ENCODE data around the gene PLPPR2. TPM values are rescaled to one million over a fixed set of nuclear protein-coding genes. Genes with fewer than 3 reads are reported as not detected.
"Not testable (repeated sequence)": the region's sequence is repeated elsewhere in the genome, so short reads cannot be mapped to it uniquely, and the experiment has no call there.

PLPPR2 gene
- total RNA-seq, 2 donors from 2014 or later, result 4.8 to 8.0 TPM

DNA sequence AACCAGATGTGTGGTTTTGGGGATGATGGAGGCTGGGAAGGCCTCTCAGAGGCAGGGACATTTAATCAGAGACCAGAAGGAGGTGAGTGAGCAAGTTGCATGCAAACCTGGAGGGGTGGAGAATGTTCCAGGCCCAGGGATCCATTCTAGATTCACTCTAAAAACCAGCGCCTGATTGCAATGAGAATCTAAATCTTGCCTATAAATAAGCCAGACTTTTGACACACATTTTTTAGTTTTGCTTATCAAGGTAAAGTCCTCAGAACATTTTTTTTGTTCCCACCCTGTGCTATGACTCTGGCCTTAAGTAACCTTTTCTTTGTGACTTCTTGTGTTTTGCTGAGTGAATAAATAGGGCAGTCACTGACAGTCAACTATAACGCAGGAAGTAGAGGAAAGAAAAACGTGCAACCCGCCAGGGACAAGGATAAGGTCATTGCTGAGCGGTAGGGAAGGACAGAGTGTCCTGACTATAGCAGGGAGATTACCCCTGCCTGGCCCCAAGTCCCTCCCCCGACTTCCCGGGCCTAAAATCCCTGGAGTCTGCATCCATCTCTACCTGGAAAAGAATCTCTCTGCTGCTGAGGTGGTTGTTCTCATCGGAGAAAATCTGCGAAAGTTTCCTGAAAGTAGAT lies 49.5 kb downstream of the PLPPR2 start:
- no peak overlapping the region for H3K9ac ChIP-seq (ENCODE audit: low read depth in 2 of 2, low read length in 2 of 2)
- no peak for TF ChIP-seq CTCF (IDR thresholded peaks at IDR 0.05)
- H3K27ac ChIP-seq, result no peak overlapping the region
- DNase-seq, result no peak
- no peaks in the 10 kb centered on the region for H3K4me1 ChIP-seq
- no peaks in the 10 kb centered on the region for H3K9me3 ChIP-seq
- intact Hi-C loops (cut with DNase I), result no loop called here
- H3K4me3 ChIP-seq, result no peak overlapping the region
- H3K36me3 ChIP-seq, result no peaks in the 10 kb centered on the region
- no peaks in the 10 kb centered on the region for H3K27me3 ChIP-seq

- Histone ChIP-seq H3K9ac (ENCODE audit: low read depth in 2 of 2, low read length in 2 of 2) (no peak overlapping the region), H3K27ac (no peak overlapping the region), H3K9me3 (no peaks in the 10 kb centered on the region), H3K27me3 (no peaks in the 10 kb centered on the region), H3K36me3 (no peaks in the 10 kb centered on the region), H3K4me1 (no peaks in the 10 kb centered on the region), H3K4me3 (no peak overlapping the region)
- no peak for DNase-seq
- intact Hi-C loops (cut with DNase I), result no loop called here
- TF ChIP-seq CTCF (IDR thresholded peaks at IDR 0.05), result no peak
Measured at GRCh38 chr19:11405846-11406643, 50.8 kb downstream of the PLPPR2 start.

DNA sequence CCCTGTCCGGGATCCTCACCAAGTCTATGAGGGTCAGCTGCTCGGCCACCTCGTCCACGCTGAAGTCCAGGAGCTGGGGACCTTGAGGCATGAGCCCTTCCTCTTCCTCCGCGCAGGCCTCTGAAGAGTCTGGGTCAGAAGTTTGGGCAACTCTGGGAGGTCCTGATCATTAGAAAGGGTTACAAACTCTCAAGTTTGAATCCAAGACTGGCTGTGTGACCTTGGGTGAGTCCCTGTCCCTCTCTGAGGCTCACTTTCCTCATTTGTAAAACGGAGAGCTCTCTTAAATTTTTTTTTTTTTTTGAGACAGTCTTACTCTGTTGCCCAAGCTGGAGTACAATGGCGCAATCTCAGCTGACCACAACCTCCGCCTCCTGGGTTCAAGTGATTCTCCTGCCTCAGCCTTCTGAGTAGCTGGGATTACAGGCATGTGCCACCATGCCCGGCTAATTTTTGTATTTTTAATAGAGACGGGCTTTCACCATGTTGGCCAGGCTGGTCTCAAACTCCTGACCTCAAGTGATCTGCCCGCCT lies 51.5 kb downstream of the PLPPR2 start:
- DNase-seq; H3K9ac ChIP-seq (ENCODE audit: low read depth in 2 of 2, low read length in 2 of 2); H3K4me1 ChIP-seq; intact Hi-C loops (cut with DNase I); H3K9me3 ChIP-seq; H3K27me3 ChIP-seq; H3K36me3 ChIP-seq; H3K27ac ChIP-seq; H3K4me3 ChIP-seq: not testable (repeated sequence)

DNA sequence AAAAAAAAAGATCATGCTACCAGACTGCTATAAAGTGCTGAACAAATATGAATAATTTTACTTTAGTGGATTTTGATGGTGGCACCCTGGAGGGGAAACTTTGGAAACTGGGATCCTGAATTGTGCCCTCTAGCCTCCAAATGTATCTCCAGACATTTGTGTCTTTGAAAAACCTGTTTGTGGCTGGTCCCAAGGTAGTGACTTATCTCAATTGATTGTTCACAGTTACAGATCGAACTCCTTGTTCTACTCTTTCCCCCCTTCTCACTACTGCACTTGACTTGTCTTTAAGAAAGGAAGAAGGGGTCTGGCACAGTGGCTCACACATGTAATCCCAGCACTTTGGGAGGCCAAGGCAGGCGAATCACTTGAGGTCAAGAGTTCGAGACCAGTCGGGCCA lies 53.4 kb downstream of the PLPPR2 start:
- Histone ChIP-seq H3K36me3 (no peaks in the 10 kb centered on the region), H3K27me3 (no peaks in the 10 kb centered on the region), H3K4me1 (no peaks in the 10 kb centered on the region), H3K4me3 (no peak overlapping the region), H3K9me3 (no peaks in the 10 kb centered on the region), H3K9ac (ENCODE audit: low read depth in 2 of 2, low read length in 2 of 2) (no peak overlapping the region), H3K27ac (no peak overlapping the region)
- intact Hi-C loops (cut with DNase I), result no loop called here
- no peak for TF ChIP-seq CTCF (IDR thresholded peaks at IDR 0.05)
- DNase-seq, result no peak

DNA sequence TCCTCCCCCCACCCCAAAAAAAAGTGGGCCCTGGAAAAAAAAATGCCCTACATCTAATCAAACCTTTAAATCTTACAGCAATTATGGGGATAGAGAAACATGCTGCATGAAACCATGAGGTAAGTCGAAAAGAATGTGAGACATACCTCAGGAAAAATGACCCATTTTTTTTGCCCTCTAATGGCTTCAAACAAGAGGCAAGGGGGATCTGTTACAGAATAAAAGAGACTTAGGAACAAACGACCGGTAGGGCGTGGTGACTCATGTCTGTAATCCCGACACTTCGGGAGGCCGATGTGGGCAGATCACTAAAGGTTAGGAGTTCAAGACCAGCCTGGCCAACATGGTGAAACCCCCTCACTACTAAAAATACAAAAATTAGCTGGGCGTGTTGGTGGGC lies 55.5 kb downstream of the PLPPR2 start:
- intact Hi-C loops (cut with DNase I), result no loop called here
- TF ChIP-seq CTCF (IDR thresholded peaks at IDR 0.05), result no peak

GRCh38 chr19:11414544-11414943 lies 59.3 kb downstream of the PLPPR2 start:
- H3K36me3 ChIP-seq, result no peaks in the 10 kb centered on the region
- no peaks in the 10 kb centered on the region for H3K4me1 ChIP-seq
- H3K4me3 ChIP-seq, result no peak overlapping the region
- no peak for TF ChIP-seq CTCF (IDR thresholded peaks at IDR 0.05)
- H3K27ac ChIP-seq, result no peak overlapping the region
- H3K27me3 ChIP-seq, result peaks cover 8% of the 10 kb centered on the region
- H3K9me3 ChIP-seq, result no peaks in the 10 kb centered on the region
- H3K9ac ChIP-seq (ENCODE audit: low read depth in 2 of 2, low read length in 2 of 2), result no peak overlapping the region
- intact Hi-C loops (cut with DNase I), result no loop called here
- DNase-seq, result no peak

More for the DNA sequence above, 55.5 kb downstream of the PLPPR2 start:
- DNase-seq, result no peak
- Histone ChIP-seq H3K4me1 (no peaks in the 10 kb centered on the region), H3K9me3 (no peaks in the 10 kb centered on the region), H3K27me3 (no peaks in the 10 kb centered on the region), H3K4me3 (no peak overlapping the region), H3K9ac (ENCODE audit: low read depth in 2 of 2, low read length in 2 of 2) (no peak overlapping the region), H3K27ac (no peak overlapping the region), H3K36me3 (no peaks in the 10 kb centered on the region)

Data from colonic mucosa (tissue), 4 donors.